Measurements from ENCODE around the gene MRPL14.

DNA sequence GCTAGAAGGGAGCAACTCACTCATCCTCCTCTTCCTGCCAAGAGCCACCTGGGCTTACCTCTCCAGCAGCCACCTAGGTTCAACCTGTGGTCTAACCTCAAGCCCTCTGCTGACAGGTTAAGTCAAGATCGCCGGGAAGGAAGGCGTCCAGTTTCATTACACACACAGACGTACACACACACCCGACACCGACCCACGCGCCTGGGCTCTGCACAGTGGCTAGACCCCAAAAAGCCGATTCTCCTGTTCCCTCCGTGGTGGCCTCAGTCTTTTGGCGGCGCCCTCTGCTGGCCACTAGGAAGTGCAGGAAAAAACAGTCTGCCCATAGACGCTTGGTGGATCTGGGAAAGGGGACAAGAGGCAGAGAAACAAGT lies 52.8 kb downstream of the MRPL14 start:
- TF ChIP-seq, protein P1, sequence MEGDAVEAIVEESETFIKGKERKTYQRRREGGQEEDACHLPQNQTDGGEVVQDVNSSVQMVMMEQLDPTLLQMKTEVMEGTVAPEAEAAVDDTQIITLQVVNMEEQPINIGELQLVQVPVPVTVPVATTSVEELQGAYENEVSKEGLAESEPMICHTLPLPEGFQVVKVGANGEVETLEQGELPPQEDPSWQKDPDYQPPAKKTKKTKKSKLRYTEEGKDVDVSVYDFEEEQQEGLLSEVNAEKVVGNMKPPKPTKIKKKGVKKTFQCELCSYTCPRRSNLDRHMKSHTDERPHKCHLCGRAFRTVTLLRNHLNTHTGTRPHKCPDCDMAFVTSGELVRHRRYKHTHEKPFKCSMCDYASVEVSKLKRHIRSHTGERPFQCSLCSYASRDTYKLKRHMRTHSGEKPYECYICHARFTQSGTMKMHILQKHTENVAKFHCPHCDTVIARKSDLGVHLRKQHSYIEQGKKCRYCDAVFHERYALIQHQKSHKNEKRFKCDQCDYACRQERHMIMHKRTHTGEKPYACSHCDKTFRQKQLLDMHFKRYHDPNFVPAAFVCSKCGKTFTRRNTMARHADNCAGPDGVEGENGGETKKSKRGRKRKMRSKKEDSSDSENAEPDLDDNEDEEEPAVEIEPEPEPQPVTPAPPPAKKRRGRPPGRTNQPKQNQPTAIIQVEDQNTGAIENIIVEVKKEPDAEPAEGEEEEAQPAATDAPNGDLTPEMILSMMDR (optimal IDR thresholded peaks at IDR 0.05 in 1 of 3, IDR thresholded peaks at IDR 0.05 in 1 of 3, conservative IDR thresholded peaks at IDR 0.05 in 1 of 3; ENCODE audit: extremely low read depth in 1 of 3, insufficient read depth in 2 of 3, low read length in 3 of 3): peak in 2 of 3 experiments; percentile 91 to 94
- TF ChIP-seq EZH2 (IDR thresholded peaks at IDR 0.05; ENCODE audit: low read length): no peak
